ENCODE measurements around the gene PARVB.

Gene PARVB

DNA sequence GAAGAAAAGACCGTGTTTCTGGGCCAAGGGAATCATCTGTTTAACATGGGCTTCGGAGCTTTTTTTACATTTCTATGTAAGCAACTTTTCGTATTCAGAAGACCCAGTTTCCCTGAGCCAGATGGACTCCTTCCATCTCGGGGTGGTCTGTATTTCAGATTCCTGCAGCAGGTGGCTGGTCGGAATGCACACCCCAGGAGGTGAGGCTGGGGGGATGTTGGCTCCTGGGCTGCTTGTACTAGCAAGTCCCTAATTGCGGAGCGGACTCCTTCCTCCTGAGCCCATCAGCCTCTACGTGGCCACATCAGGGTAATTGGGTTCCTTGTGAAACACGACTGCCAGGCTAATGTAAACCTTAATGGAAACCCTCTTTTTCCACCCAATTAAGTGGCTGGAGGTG lies 58.7 kb downstream of the PARVB start:
- DNase-seq (ENCODE audit: low read depth), result no peak
- no peak overlapping the region for H3K4me3 ChIP-seq (ENCODE audit: control insufficient read depth, low read depth, low read length)
- no peak for TF ChIP-seq CTCF (IDR thresholded peaks at IDR 0.05; ENCODE audit: control insufficient read depth, insufficient read depth, low read depth, low read length, missing control alignments)

DNA sequence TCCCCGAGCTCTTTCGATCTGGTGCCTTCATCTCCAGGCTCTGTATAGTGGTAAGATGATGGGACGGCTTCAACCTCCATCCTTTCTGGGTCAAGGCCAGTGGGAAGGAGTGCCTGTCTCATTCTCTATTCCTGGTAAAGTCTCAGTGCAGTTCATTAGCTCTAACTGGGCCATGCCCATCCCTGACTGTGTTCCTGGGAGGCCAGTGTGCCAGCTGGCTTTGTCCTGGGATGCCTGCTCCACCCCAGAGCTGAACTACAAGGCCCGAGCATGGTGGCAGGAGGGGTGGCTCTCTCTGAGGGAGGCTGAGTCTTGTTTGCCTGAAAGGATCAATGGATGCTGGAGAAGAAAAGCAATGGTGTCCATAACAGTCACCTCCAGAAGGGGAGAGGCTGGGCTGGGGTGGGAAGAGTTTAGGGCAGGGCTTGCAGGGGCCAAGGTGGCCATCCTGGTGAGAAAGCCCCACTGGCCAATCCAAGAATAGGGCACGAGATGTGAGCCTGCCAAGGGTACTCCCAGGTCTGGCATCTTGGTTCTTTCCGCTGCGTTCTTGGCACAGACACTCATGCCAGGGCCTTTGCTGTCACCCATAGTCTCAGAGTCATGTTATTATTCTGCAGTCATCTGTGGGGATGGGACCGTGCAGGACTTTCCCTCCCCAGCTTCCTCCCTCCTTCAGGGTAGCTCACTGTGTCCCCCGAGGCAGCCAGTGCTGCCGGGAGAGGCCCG lies 60.1 kb downstream of the PARVB start:
- TF ChIP-seq CTCF (IDR thresholded peaks at IDR 0.05; ENCODE audit: control insufficient read depth, insufficient read depth, low read depth, low read length, missing control alignments), result no peak
- no peak for DNase-seq (ENCODE audit: low read depth)
- H3K4me3 ChIP-seq (ENCODE audit: control insufficient read depth, low read depth, low read length), result no peak overlapping the region

- no peak overlapping the region for H3K4me3 ChIP-seq (ENCODE audit: control insufficient read depth, low read depth, low read length)
- TF ChIP-seq CTCF (IDR thresholded peaks at IDR 0.05; ENCODE audit: control insufficient read depth, insufficient read depth, low read depth, low read length, missing control alignments), result peak; percentile 36
- no peak for DNase-seq (ENCODE audit: low read depth)
Measured at GRCh38 chr22:44085743-44086270, 61.7 kb downstream of the PARVB start.

DNA sequence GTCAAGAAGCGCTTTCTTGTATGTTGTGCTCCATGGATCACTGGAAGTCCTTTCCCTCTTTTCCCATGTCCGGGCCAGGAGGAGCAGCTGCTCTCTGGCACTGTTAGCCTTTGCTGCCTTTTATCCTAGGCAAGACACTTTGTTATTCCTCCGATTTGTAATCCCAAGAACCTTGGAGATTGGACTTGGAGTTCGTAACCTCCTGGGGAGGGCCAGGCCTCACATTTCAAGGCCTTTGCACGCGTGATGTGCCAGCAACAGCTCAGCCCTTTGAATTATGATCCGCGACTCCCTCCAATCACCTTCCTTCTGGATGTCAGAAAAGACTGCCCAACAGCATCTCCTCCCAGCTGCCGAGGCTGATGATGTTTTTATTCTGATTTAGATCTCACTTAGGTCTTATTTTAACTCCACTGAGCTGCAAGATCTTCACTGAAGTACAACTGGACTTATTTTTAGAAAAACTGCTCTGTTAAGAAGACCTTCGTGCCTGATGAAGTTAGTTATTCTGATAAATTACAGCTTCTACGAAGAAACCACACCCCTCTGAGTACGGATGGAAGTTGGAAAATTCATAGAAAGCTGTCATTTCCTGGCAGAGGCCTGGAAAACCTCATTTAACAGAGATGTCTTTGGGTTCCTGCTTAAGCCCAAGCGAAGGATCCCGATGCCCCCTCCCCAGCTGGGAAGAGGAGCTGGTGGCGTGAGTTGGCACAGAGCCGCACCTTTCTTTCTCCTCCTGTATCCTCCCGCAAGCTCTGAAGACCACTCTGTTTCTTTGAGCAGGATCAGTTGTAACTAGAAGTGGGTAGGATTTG lies 62.4 kb downstream of the PARVB start:
- no peak for TF ChIP-seq CTCF (IDR thresholded peaks at IDR 0.05; ENCODE audit: control insufficient read depth, insufficient read depth, low read depth, low read length, missing control alignments)
- no peak for DNase-seq (ENCODE audit: low read depth)
- no peak overlapping the region for H3K4me3 ChIP-seq (ENCODE audit: control insufficient read depth, low read depth, low read length)

- DNase-seq (ENCODE audit: low read depth), result no peak
- no peak for TF ChIP-seq CTCF (IDR thresholded peaks at IDR 0.05; ENCODE audit: control insufficient read depth, insufficient read depth, low read depth, low read length, missing control alignments)
- H3K4me3 ChIP-seq (ENCODE audit: control insufficient read depth, low read depth, low read length), result no peak overlapping the region
Measured at GRCh38 chr22:44087089-44087430, 63.0 kb downstream of the PARVB start.

DNA sequence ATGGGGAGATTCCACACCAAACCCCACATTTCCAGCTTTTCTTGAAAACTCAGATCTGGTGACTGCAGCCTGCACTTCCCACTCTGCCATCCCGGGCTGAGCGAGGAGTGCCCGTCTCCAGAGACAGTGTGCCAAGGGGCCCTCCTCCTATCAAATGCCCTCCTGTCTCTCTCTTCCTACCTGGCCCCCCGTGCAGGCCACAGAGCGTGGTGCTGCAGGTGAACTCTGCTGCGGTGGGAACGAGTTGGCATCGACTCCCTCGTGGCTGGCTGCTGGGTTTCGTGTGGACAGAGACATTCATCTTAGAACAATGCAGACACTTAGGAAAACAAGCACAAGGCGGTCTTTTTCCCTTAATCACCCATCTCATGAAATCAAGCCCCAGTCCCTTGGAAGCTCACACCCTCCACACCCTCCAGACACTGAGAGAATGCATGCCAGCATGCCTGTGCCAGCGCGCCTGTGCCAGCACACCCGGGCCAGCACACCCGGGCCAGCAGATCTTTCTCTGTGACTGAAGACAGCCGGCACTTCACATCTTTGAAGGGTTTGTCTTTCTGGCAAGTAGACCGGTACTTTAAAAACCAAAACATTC lies 65.0 kb downstream of the PARVB start:
- no peak overlapping the region for H3K4me3 ChIP-seq (ENCODE audit: control insufficient read depth, low read depth, low read length)
- TF ChIP-seq CTCF (IDR thresholded peaks at IDR 0.05; ENCODE audit: control insufficient read depth, insufficient read depth, low read depth, low read length, missing control alignments), result no peak
- DNase-seq (ENCODE audit: low read depth), result peak; percentile 52
